Dermis blood vessel endothelial cell (primary cell): ENCODE measurements around the gene RAET1E. TPM values are rescaled to one million over a fixed set of nuclear protein-coding genes. Genes with fewer than 3 reads are reported as not detected.
"Not testable (repeated sequence)": the region's sequence is repeated elsewhere in the genome, so short reads cannot be mapped to it uniquely, and the experiment has no call there.

Experiments
- DNase-seq: peaks from one replicate; pipeline ENCODE4 v3.0.0; 2010
- total RNA-seq: library from RNA; depleted of rRNA; stranded (reverse); fragments of >200 nt; gene quantifications from 2 replicates; pipeline ENCODE4 v1.2.3, GENCODE V29; 2014

The RAET1E gene, protein sequence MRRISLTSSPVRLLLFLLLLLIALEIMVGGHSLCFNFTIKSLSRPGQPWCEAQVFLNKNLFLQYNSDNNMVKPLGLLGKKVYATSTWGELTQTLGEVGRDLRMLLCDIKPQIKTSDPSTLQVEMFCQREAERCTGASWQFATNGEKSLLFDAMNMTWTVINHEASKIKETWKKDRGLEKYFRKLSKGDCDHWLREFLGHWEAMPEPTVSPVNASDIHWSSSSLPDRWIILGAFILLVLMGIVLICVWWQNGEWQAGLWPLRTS
- 0.09 TPM in 1 of 2 replicates, not detected in the other for total RNA-seq

DNA sequence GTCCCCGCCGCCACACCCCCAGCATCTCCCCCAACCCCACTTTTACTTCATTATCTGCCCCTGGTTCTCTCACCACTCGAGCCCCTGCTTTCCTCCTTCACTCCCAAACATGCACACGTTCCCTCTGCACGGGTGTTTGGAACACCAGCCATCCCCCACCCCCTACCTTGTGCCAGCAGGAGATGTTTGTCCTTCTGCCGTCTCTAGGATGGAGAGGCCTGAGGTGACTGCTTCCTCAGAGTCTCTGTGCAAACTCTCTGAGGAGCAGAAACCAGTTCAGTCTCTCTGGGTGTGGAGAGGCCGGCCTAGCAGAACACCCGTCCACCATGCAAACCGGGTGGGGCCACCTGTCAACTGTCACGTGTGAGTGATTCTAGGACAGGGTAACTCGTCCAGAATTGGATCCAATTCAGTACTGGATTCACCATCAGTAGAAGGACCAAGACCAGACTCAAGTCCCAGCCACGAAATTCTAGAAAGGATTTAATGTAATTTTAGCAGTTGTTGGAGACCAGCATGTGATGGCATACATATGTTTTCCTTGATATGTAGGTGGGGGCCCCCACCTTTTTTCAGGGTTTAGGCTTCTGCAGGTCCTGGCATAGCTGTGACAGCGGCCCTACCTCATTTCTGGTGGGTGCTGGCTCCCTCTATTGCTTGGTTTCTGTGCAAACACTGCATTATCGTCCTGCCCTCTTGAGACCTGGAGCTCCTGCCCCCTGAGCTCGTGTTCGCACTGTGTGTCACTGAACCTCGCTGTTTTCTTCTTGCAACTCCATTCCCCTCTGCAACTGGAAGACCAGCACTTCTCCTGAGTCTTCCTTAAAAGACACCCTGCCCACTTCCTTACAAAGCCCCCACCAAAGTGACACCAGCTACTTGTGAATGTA is at the start of gene RAET1E:
RAET1E (minus strand) TSS at position 259 of the 890 bp plus-strand sequence. CDS start 7,212 bp downstream, outside the sequence.
- no peak for DNase-seq

DNA sequence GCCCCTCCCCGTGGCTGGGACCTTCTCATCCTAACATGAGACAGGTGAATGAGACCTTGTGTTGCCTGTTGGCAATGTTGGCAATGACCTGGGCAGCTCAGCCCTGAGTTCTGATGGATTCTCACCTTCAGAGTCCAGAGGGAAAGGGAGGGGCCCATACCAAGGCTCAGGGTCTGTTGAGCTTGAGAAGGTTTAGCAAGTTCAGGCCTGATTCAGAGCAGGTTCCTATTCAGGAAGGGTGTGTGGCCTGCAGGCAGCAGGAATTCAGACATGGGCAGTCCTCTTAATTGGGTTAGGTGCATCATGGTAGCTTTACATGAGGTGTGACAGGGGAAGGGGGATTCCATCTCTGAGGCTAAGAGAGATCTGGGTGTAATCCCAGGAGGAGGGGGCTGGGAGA is 49.6 kb upstream of the RAET1E start:
- not testable (repeated sequence) for DNase-seq

DNA sequence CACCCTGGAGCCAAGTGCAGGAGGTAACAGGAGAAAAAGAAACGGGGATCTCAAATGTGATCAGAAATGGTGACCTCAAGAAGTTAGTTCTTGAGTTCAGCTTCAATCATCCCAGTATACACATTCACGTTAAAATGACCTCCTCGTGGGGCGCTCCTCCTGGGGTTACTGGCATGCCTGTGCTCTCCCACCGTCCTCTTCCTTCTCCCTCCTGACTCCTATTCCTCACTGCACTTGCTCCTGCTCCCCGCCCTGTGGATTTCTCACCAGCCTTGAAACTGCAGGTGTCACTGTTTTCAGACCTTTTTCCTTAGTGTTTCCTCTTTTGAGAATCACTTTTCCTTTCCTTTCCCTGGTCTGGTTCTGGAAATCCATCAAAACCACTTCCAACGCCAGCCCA is 48.7 kb upstream of the RAET1E start:
- not testable (repeated sequence) for DNase-seq

DNA sequence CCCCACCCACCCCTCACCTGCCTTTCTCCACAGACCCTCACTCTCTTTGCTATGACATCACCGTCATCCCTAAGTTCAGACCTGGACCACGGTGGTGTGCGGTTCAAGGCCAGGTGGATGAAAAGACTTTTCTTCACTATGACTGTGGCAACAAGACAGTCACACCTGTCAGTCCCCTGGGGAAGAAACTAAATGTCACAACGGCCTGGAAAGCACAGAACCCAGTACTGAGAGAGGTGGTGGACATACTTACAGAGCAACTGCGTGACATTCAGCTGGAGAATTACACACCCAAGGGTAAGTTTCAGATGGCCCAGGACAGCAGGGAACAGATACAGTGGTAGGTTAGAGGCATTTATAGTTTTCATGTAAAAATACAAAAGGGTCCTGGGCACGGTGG is 47.4 kb upstream of the RAET1E start:
- not testable (repeated sequence) for DNase-seq

DNA sequence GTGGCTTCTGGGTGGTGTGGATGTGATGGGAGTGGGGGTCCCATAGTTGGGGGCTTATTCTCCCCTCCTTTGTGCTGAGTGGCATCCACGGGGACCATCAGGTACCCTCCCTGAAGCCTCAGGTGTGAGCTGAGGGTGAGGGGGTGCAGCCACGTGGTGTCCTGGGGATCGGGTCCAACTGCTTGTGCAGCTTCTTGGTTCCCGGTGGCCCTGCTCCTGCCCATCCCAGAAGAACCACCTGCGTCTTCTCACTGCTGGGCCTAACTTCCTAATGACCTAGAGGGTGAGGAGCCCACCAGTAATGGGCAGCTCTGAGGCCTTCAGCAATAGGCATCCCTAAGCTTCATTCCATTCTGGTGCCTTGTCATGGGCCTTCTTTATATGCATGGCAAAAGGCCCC is 45.4 kb upstream of the RAET1E start:
- DNase-seq, result not testable (repeated sequence)

DNA sequence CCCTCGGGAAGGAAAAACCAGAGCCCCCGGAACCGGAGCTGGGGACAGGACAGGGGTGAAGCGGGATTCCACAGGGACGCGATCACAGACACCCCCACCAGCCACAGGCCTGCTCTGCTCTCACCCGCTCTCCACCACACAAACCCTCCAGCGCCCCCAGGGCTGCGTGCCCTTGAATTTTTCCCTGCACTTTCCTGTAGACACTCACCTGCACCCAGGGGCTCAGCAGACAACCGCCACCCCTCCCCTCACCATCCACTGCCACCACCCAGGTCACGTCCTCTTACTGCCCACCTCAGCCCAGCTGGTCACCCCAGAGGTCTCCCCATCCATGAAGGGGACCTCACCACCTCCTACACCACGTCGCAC is 44.5 kb upstream of the RAET1E start:
- peak; percentile 27 for DNase-seq

DNA sequence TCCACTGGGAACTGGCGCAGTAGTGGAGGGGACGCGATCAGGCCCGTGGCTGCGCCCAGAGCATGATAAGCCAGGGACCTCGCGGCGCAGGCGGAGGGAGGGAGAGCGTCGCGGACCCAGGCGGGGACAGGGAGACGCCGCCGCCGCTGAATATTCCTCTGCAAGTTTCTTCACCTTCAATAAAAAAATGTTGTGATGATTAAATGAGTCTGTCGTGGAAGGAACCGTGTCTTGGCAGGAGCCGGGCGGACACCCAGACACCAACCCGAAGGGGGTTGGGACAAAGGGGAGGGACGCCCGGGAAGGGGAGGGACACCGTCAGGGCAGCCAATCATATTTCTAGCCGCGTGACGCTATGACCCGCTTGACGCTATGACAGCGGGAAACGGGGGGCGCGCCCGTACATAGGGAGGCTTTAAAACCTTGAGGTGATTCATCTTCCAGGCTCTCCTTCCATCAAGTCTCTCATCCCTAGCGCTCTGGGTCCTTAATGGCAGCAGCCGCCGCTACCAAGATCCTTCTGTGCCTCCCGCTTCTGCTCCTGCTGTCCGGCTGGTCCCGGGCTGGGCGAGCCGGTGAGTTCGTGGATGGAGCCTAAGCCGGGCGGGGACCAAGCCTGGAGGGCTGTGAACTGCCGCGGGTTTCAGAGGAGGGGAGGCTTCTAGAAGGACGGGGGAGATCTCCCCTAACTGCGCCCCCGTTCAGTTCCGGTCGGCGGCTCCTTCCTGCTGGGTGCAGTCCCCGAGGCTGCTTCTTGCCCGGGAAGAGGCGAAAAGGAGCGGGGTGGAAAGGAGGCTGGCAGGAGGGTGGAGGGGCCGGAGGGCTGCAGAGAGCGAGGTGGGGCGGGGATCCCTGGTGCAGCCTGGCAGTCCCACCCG is 43.9 kb upstream of the RAET1E start, which contains the start of gene ULBP2:
ULBP2 (plus strand) TSS at position 432 of the 878 bp plus-strand sequence; CDS start at position 491, 59 bp downstream.
- peak; percentile 98 for DNase-seq

DNA sequence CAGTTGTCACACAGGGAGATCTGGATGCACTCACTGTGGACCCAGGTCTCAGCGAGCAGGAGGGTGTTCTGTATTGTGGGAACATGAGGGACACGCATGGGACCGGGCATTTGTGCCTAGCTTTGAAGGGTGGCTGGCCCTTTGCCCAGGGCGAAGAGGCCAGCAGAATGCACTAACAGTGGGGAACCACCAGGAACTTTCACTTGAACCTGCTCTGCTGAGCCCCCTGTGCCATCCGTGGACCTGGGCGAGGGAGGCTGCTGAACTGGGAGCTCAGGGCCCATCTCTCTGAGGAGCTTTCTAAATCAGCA is 42.7 kb upstream of the RAET1E start:
- DNase-seq, result no peak

DNA sequence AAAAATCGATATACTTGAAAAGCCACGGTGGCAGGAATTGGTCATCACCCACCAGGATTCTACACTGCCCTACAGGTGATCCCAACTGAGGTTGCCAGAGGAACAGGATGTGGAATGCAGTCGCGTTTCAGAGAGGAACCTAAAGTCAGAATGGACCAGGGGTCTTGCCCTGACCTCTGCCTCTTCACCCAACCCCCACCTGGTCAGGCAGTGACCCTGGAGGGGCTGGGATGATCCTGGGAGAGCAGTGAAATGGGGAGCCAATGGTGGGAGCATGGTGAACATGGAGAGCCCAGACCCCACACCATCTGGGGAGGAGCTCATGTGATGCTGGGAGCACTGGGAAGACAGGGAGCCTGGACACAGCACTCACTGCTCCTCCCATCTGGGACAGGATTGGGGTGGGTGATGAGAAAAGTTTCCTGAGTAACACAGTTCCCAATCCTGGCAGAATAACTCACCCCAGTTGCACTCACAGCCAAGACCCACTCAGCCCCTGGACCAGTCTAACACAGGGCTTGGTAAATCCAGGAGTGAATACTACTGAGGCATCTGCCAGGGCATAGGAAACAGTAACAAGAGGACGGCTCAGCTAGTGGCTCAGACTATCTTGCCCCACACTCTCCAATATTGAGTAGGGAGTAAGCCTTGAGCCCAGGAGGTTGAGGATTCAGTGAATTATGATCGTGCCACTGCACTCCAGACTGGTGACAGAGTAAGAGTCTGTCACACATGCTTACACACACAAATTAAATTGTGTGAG is 42.2 kb upstream of the RAET1E start:
- DNase-seq, result no peak

DNA sequence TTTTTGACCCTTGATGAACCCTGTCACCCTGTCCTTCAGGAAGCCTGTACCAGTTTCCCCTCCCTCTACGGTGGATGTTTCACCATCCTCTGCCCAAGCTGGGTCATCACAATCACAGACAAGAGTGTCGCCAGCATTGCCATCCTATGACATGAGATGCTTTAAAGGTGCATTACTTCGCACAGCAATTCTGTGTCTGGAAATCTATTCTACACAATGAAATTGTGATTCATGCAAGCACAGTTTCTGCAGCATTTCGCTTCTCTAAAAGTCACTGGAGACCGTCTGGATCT is 41.4 kb upstream of the RAET1E start:
- no peak for DNase-seq

DNA sequence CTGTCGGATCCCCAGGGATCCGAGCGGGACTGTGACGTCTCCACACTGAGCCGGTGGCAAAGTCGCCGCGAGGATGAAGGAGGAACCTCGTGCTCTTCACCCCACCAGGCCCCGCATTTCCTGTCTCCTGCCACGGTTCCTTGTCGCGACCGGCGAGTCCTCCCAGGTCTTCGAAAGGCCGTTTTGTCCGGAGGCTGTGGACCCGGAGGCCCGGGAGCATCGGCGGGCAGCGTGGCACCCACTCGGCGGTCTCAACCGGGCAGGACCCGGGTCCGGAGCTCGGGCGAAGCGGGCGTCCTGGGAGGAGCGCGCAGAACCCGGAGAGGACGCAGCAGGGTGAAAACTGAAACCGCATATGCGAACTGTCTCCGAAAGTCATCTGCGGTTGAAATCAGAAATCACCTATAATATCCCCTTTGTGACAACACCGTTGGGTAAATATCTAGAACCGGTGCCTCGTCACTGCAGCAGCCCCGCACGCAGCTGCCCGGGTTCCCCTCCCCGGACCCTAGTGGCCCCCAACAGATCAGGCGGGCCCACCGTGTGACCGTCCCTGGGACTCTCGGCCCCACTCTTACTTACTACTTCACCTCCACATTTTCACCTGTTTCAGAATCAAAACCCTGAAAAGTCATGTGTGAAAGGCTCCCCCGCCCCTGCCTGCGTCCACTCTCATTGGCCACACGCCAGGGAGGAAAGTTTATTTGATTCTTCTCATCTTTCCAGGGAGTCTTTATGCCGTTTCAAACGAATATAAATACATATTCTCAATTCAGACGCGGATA is 40.9 kb upstream of the RAET1E start:
- DNase-seq, result no peak

DNA sequence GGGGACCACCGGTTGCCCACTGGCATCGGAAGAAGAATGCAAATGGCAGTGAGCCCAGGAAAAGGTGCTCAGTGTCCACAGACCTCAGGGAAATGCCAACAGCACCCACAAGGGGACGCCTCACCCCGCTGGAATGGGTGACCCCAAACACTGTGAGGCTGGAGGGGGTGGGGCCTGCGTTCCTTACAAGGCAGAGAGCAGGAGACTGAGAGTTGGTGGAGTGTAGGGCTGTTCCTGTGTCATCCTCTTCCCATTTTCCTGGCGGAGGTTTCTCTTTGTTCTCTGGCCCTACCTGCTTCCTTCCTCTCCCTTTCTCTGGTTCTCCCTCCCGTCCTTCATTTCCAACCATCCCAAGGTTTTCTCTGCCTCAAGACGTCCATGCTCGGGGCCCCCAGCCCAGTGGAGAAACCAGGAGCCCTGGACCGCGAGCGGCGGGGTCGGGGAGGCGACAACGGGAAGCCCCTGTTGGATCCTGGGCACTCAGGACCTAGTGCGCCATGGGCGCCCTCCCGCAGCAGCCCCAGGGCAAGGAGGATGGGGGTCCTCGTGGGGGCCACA is 40.2 kb upstream of the RAET1E start:
- DNase-seq, result not testable (repeated sequence)

DNA sequence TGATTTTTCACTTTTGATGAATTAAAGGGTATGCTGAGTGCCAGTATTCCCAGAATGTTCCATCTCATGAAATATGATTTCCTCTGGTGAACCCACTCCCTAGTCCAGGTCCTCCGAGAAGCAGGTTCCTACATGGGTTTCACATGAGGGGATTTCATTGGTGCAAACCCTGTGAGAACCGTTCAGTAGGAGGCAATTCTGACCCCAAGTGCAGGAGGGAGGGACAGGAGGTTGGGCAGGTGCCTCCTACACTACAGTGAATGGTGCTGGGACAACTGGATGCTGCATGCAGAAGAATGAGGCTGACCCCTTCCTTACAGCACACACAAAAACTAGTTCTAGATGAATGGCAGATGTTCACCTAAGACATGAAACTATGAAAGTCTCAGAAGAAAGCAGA is 38.8 kb upstream of the RAET1E start:
- no peak for DNase-seq

DNA sequence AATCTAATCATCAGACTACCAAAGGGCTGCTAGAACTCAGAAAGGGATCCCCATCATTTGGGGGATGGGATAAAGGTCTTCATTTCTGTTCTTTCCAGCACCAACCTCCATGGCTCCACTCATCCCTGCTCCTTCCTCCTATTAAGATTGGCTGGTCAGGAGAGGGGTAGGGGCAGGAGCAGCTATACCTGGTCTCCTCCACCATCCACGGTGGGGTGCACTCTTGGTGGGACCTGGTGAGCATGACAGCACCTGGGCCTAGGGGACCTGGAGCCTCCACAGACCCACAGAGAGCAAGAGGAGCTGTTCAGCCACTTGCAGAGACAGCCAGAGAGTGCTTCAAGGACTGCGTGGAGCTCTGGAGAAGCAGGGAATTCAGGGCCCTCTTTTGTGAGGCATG is 37.8 kb upstream of the RAET1E start:
- no peak for DNase-seq

DNA sequence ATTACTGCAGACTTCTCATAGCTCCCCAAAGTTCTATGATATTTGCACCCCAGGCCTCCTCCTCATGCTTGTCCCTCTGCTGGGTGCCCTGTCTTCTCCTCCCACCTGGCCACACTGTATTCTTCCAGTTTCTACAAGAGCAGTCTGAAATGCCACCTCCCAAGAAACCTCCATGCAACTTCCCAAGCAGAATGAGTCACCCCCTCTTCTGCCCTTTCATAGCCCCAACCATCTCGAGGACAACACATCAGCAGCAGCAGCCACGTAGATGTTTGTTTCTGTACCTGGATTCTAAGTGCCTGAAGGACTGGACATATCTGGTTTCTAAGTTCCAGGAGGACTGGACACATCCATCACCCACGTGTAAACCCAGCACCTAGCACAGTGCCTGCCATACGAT is 37.3 kb upstream of the RAET1E start:
- DNase-seq, result no peak

DNA sequence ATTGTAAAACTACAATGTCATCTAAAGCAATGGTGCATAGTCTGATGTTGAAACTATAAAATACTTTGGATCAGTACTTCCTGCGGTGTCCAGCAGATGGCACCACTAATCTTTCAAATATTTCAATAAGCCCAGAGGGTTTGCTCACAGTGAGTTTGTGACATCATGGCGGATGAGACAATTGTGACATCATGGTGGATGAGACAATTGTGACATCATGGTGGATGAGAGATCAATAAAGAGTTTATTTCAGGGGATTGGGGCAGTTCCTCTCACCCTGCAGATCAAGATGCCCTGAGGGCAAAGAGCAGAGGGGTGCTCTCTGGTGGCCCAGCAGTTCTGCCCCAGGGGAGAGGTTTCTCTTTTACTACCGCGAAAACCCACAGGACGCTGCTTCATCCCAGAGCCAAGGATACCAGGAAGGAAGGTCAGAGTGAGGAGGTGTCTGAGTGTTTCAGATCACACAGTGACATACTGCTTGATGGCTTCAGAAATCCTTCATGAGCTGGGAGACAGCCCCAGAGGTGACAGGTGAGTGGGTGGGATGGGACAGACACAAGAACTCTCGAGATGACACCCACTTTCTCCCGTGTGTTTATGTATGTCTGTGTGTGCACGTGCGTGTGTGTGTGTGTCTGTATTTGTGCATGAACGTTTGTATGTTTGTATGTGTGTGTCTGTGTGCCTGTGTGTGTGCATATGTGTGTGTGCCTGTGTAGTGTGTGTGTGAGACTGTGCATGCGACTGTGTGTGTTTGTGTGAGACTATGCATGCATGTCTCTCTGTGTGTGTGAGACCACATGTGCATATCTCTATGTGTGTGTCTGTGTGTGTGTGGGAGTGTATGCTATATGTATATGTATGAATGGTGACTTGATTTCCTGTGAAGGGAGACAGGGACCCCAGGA is 36.6 kb upstream of the RAET1E start:
- peak; percentile 86 for DNase-seq

DNA sequence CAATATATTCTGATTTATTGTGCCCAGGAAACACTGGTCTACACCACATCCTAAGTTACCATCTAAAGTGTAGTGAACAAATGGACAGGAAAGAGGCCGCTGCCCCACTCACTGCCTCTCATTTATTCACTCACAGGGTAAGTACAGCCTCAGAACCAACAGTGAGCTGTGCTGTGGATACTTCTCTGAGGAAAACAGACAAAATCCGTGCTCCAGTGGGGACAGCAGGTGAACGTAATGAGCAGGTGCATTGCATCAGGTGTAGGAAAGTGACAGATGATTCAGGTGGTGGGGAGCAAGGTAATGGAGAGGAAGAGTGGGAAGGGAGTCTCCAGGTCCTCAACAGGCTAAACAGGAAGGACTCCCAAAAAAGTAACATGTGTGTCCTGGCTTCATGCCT is 35.5 kb upstream of the RAET1E start:
- DNase-seq, result no peak

DNA sequence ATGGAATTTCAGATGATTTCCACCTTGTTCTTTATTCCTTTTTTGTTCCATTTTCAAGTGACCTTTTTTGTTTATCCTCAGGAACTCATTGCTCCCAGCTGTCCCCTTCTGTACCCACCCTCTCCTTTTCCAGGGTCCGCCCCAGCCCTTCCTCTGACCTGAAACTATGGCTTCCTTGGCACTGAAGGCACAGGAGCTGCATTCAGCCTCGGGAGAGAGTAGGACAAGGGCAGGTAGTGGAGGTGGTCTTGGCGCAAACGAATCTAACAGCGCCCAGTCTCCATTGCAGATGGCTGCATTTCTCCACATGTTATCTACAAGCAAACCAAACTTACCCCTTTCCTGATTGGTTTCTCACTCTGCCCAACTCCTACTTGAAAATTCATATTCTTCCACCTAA is 35.1 kb upstream of the RAET1E start:
- DNase-seq, result no peak

DNA sequence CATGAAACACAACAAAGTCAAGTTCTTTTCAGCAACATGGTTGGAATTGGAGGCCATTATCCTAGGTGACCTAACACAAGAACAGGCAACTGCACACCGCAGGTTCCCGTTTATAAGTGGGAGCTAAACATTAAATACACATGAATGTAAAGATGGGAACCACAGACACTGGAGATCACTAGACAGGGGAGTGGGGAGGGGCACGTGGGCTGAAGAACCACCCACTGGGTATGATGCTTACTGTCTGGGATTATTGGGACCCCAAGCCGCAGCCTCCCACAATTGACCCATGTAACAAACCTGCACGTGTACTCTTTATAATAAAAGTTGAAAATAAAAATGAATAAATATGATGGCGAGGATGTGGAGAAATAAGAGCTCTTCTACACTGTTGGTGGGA is 33.6 kb upstream of the RAET1E start:
- no peak for DNase-seq

DNA sequence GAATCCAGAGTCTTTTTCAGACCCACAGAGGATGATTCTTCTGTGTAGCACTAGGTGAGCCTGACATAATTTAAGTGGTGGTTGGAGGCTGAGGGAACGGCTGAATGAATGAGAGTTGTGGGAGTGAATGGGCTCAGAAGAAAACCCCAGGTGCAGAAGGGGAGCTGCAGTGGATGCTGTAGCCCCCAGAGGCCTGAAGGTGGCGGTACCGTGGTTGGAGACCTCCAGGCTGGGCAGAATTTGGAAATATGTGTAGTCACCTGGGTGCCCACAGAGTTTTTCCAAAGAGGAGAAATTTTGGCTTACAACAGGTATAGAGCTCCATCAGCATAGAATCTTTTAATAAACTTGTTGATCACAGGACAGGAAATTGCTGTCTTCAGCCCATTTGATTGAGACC is 31.5 kb upstream of the RAET1E start:
- DNase-seq, result peak; percentile 40
